Measurements from ENCODE around the gene HIBCH. TPM values are rescaled to one million over a fixed set of nuclear protein-coding genes. Genes with fewer than 3 reads are reported as not detected.

The HIBCH gene
- total and polyA plus RNA-seq, 2 of the 13 experiments (the other 11 are each of a cell fraction or from before 2014, with no cell fraction given), result 18.8 to 49.5 TPM

GRCh38 chr2:190335225-190335559, 15.6 kb upstream of the HIBCH start:
- BruUV-seq (replicated peaks), result no TSS peak
- in situ Hi-C loops (cut with HindIII; ENCODE audit: extremely low pct_ligation_motif_present, low pct_unique_long_range_greater_than_20kb), result loop anchor here (25.0 kb wide), 1 partner anchor 177 kb away; no protein-coding TSS in a partner anchor
- H3K4me3 ChIP-seq (replicated peaks in 1 of 3; ENCODE audit: insufficient read depth in 1 of 3, low read depth in 2 of 3, low read length in 3 of 3), result peak overlapping the region; percentile 59 to 70 (median 67)
- DNase-seq (ENCODE audit: low spot score), result peak; percentile 72
- H4K20me1 ChIP-seq (ENCODE audit: insufficient read depth, low read length), result no peaks in the 10 kb centered on the region
- H3K79me2 ChIP-seq (ENCODE audit: insufficient read depth, low read length), result peaks cover 2% of the 10 kb centered on the region
- no peak overlapping the region for H2AFZ ChIP-seq (ENCODE audit: low read length)
- no peaks in the 10 kb centered on the region for H3K9me3 ChIP-seq (ENCODE audit: low read length)
- FAIRE-seq, result peak; percentile 61
- peak overlapping the region; percentile 84 for H3K27ac ChIP-seq (ENCODE audit: extremely low read length, insufficient read depth, low read length)
- intact Hi-C loops (cut with micrococcal nuclease; ENCODE audit: unreplicated experiment), result loop anchor here (2.0 to 10.0 kb wide), 3 partner anchors 14 to 680 kb away; partner anchors contain the start of genes NAB1 and STAT1
- ChIA-PET POLR2A (interaction anchor here (1.2 kb wide), 1 partner anchor 16 kb away, joined by 3 read pairs; the partner anchor contains the start of gene HIBCH), CTCF (ENCODE audit: low intra/inter-chr PET ratio, low total read pairs) (interaction anchor here (1.2 to 1.6 kb wide), 2 partner anchors 9 to 16 kb away, joined by 3 read pairs; partner anchors contain the start of gene HIBCH)
- H3K4me1 ChIP-seq (ENCODE audit: insufficient read depth, low read length), result peaks cover 56% of the 10 kb centered on the region
- peak overlapping the region; percentile 83 for H3K4me2 ChIP-seq (ENCODE audit: low read depth, low read length)
- ATAC-seq, result peak; percentile 63
- H3K36me3 ChIP-seq (replicated peaks in 1 of 2; ENCODE audit: control insufficient read depth in 1 of 2, insufficient read depth in 2 of 2, low read length in 2 of 2), result no peaks in the 10 kb centered on the region
- peak overlapping the region; percentile 65 for H3K9ac ChIP-seq (ENCODE audit: insufficient read depth, low read depth, low read length)
- no peaks in the 10 kb centered on the region for H3K27me3 ChIP-seq (ENCODE audit: control insufficient read depth in 1 of 2, insufficient read depth in 2 of 2, low read length in 2 of 2)
- TF ChIP-seq ELF3 (CRISPR knock-in tag; IDR thresholded peaks at IDR 0.05) (peak; percentile 38; the same call in 1 of the 2 replicates), ZNF296 (CRISPR knock-in tag; conservative IDR thresholded peaks at IDR 0.05) (no peak), EP300 (IDR thresholded peaks at IDR 0.05; ENCODE audit: low read depth in 2 of 2, low read length in 2 of 2) (peak in 1 of 2 experiments; percentile 61; a peak in 1 of 4 replicates), EP300 (CRISPR knock-in tag; IDR thresholded peaks at IDR 0.05; ENCODE audit: borderline replicate concordance) (no peak), MIXL1 (CRISPR knock-in tag; IDR thresholded peaks at IDR 0.05) (0 out of 2 replicates have a peak, but pooled peaks have one; percentile 9), CEBPG (CRISPR knock-in tag; IDR thresholded peaks at IDR 0.05) (peak; percentile 91), RBFOX2 (IDR thresholded peaks at IDR 0.05; ENCODE audit: low read depth, low read length) (peak; percentile 72), GATAD2A (CRISPR knock-in tag; IDR thresholded peaks at IDR 0.05) (peak; percentile 43), ATF4 (CRISPR knock-in tag; IDR thresholded peaks at IDR 0.05) (no peak; a peak in 1 of 4 replicates), ZNF350 (CRISPR knock-in tag; IDR thresholded peaks at IDR 0.05; ENCODE audit: borderline replicate concordance, low read depth) (no peak), ZBTB40 (IDR thresholded peaks at IDR 0.05) (peak; percentile 75), ZBTB40 (CRISPR knock-in tag; IDR thresholded peaks at IDR 0.05) (no peak; the same call in 1 of the 2 replicates)
